ENCODE results near the gene HYAL3. TPM values are rescaled to one million over a fixed set of nuclear protein-coding genes. Genes with fewer than 3 reads are reported as not detected.

The HYAL3 gene
- total and polyA plus RNA-seq, 2 donors (not counting 1 experiment from before 2014, with no cell fraction given), result 3.7 to 4.2 TPM

- H2AFZ ChIP-seq (ENCODE audit: insufficient read depth, low read depth, low read length, poor library complexity, severe bottlenecking), result no peak overlapping the region
- no peaks in the 10 kb centered on the region for H3K79me2 ChIP-seq (ENCODE audit: control insufficient read depth, insufficient read depth, low read length)
- CTCF ChIA-PET, result interaction anchor here (1.3 to 2.0 kb wide), 2 partner anchors 12 to 224 kb away, joined by 3 to 6 read pairs; no protein-coding TSS in a partner anchor
- H3K9me3 Mint-ChIP-seq (ENCODE audit: insufficient read depth), result no peaks in the 10 kb centered on the region
- POLR2A ChIA-PET, result interaction anchor here (0.6 kb wide), 1 partner anchor 26 kb away, joined by 5 read pairs; no protein-coding TSS in a partner anchor
- no peak overlapping the region for H3K9ac ChIP-seq (ENCODE audit: low read length)
- peaks cover 0 to 3% of the 10 kb centered on the region in 2 experiments for H3K36me3 ChIP-seq (replicated peaks in 1 of 2; ENCODE audit: control extremely low read depth in 1 of 2, control insufficient read depth in 1 of 2, extremely low read depth in 1 of 2, insufficient read depth in 2 of 2, low read length in 1 of 2)
- H3K27ac Mint-ChIP-seq, result peak overlapping the region; percentile 72
- peak overlapping the region; percentile 26 for H3K4me2 ChIP-seq (replicated peaks; ENCODE audit: low read depth, low read length, poor library complexity, severe bottlenecking)
- intact Hi-C loops (cut with micrococcal nuclease), result no loop called here
- H3K27ac ChIP-seq (ENCODE audit: low read length in 2 of 2), result no peak overlapping the region
- no peak for DNase-seq
- 92% methylated on average over 11 of the region's 11 CpGs for WGBS (ENCODE audit: insufficient coverage)
- no peak overlapping the region for H3K4me3 ChIP-seq (ENCODE audit: control extremely low read depth in 1 of 5, extremely low read depth in 1 of 5, insufficient read depth in 1 of 5, low read depth in 2 of 5, low read length in 4 of 5)
- no peak for TF ChIP-seq CTCF (IDR thresholded peaks at IDR 0.05)
- no peak for TF ChIP-seq EZH2 (IDR thresholded peaks at IDR 0.05; ENCODE audit: borderline replicate concordance, insufficient read depth, low read depth, low read length, poor library complexity, severe bottlenecking)
- H3K4me1 Mint-ChIP-seq, result peaks cover 44% of the 10 kb centered on the region
- no peaks in the 10 kb centered on the region for H4K20me1 ChIP-seq (ENCODE audit: control insufficient read depth, insufficient read depth, low read length, poor library complexity, severe bottlenecking)
- H3K9me3 ChIP-seq (ENCODE audit: control extremely low read depth in 1 of 3, control insufficient read depth in 2 of 3, insufficient read depth in 1 of 3, low read length in 2 of 3), result peaks cover 0 to 3% (median 0%) of the 10 kb centered on the region in 3 donors
- no peaks in the 10 kb centered on the region for H3K27me3 Mint-ChIP-seq
- ATAC-seq (ENCODE audit: low read depth), result no peak
- H3K4me3 Mint-ChIP-seq, result no peak overlapping the region
- no peaks in the 10 kb centered on the region for H3K27me3 ChIP-seq (replicated peaks in 1 of 4; ENCODE audit: control extremely low read depth in 1 of 4, control insufficient read depth in 3 of 4, insufficient read depth in 4 of 4, low read length in 3 of 4)
- H3K4me1 ChIP-seq (ENCODE audit: control insufficient read depth in 2 of 2, insufficient read depth in 2 of 2, low read length in 2 of 2), result peaks cover 25 to 57% of the 10 kb centered on the region in 2 donors
Observed at GRCh38 chr3:50318163-50318562, 19.0 kb upstream of the HYAL3 start.

GRCh38 chr3:50317300-50317699, 18.1 kb upstream of the HYAL3 start:
- no peak overlapping the region for H2AFZ ChIP-seq (ENCODE audit: insufficient read depth, low read depth, low read length, poor library complexity, severe bottlenecking)
- H3K4me1 Mint-ChIP-seq, result peaks cover 39% of the 10 kb centered on the region
- H3K4me3 Mint-ChIP-seq, result no peak overlapping the region
- no peaks in the 10 kb centered on the region for H3K9me3 Mint-ChIP-seq (ENCODE audit: insufficient read depth)
- no peaks in the 10 kb centered on the region for H3K27me3 ChIP-seq (replicated peaks in 1 of 4; ENCODE audit: control extremely low read depth in 1 of 4, control insufficient read depth in 3 of 4, insufficient read depth in 4 of 4, low read length in 3 of 4)
- ChIA-PET CTCF (no interaction called here), POLR2A (interaction anchor here (0.6 to 1.3 kb wide), 2 partner anchors 18 to 370 kb away, joined by 3 to 4 read pairs; no protein-coding TSS in a partner anchor)
- no peak overlapping the region for H3K4me2 ChIP-seq (replicated peaks; ENCODE audit: low read depth, low read length, poor library complexity, severe bottlenecking)
- no peak for ATAC-seq (ENCODE audit: low read depth)
- peak overlapping the region in 1 of 2 donors; percentile 4 for H3K27ac ChIP-seq (ENCODE audit: low read length in 2 of 2)
- no peaks in the 10 kb centered on the region for H3K27me3 Mint-ChIP-seq
- H3K36me3 ChIP-seq (replicated peaks in 1 of 2; ENCODE audit: control extremely low read depth in 1 of 2, control insufficient read depth in 1 of 2, extremely low read depth in 1 of 2, insufficient read depth in 2 of 2, low read length in 1 of 2), result peaks cover 0 to 3% of the 10 kb centered on the region in 2 experiments
- no peak for DNase-seq
- no peak overlapping the region for H3K9ac ChIP-seq (ENCODE audit: low read length)
- peaks cover 0 to 3% (median 0%) of the 10 kb centered on the region in 3 donors for H3K9me3 ChIP-seq (ENCODE audit: control extremely low read depth in 1 of 3, control insufficient read depth in 2 of 3, insufficient read depth in 1 of 3, low read length in 2 of 3)
- TF ChIP-seq EZH2 (IDR thresholded peaks at IDR 0.05; ENCODE audit: borderline replicate concordance, insufficient read depth, low read depth, low read length, poor library complexity, severe bottlenecking) (no peak), CTCF (IDR thresholded peaks at IDR 0.05) (no peak)
- no peak overlapping the region for H3K27ac Mint-ChIP-seq
- peaks cover 25 to 53% of the 10 kb centered on the region in 2 donors for H3K4me1 ChIP-seq (ENCODE audit: control insufficient read depth in 2 of 2, insufficient read depth in 2 of 2, low read length in 2 of 2)
- H4K20me1 ChIP-seq (ENCODE audit: control insufficient read depth, insufficient read depth, low read length, poor library complexity, severe bottlenecking), result no peaks in the 10 kb centered on the region
- WGBS (ENCODE audit: insufficient coverage), result 88% methylated on average over 2 of the region's 6 CpGs
- H3K79me2 ChIP-seq (ENCODE audit: control insufficient read depth, insufficient read depth, low read length), result no peaks in the 10 kb centered on the region
- H3K4me3 ChIP-seq (ENCODE audit: control extremely low read depth in 1 of 5, extremely low read depth in 1 of 5, insufficient read depth in 1 of 5, low read depth in 2 of 5, low read length in 4 of 5), result no peak overlapping the region
- intact Hi-C loops (cut with micrococcal nuclease), result no loop called here

Data from B cell (primary cell).